Prostate gland (tissue), 2 donors: ENCODE data around the gene DNAJB4.

Experiments used
- POLR2AphosphoS5 ChIP-seq: sonication (generic); formaldehyde crosslinking; IDR thresholded peaks from one replicate; pipeline ENCODE4 v1.6.1; 2017; ENCODE audit warnings: antibody characterized with exemption
- TF ChIP-seq, protein P1 (sequence below), 4 experiments: fragments of 200-600 bp in 2 of 4; fragments of 450-650 bp in 2 of 4; sonication (generic) in 2 of 4; IDR thresholded peaks; 1 replicate in 3 of 4; 2 replicates in 1 of 4; pipeline ENCODE4 v1.5.1; 2016 to 2019; ENCODE audit warnings: antibody characterized with exemption in 4 of 4, mild to moderate bottlenecking in 2 of 4, moderate library complexity in 2 of 4

DNA sequence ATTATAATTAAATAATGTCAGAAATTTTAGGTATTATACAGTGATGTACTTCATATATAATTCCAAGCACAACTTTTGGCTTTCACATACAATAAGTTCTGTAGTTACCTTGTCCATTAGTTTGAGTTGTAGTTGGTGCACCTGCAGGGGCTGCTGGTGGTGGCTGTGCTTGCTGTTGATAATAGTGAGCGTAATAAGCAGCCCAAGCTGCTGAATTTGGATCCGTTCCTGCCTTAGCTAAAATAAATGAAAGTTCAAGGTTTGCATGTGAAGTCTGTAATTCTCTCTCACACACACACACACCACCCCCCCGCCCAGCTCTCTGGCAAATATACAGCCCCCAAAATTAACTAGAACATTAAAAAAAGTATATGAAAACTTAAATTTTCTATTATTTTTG, 48.3 kb upstream of the DNAJB4 start:
- TF ChIP-seq, protein P1, sequence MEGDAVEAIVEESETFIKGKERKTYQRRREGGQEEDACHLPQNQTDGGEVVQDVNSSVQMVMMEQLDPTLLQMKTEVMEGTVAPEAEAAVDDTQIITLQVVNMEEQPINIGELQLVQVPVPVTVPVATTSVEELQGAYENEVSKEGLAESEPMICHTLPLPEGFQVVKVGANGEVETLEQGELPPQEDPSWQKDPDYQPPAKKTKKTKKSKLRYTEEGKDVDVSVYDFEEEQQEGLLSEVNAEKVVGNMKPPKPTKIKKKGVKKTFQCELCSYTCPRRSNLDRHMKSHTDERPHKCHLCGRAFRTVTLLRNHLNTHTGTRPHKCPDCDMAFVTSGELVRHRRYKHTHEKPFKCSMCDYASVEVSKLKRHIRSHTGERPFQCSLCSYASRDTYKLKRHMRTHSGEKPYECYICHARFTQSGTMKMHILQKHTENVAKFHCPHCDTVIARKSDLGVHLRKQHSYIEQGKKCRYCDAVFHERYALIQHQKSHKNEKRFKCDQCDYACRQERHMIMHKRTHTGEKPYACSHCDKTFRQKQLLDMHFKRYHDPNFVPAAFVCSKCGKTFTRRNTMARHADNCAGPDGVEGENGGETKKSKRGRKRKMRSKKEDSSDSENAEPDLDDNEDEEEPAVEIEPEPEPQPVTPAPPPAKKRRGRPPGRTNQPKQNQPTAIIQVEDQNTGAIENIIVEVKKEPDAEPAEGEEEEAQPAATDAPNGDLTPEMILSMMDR (IDR thresholded peaks at IDR 0.05) = no peak
- no peak for TF ChIP-seq POLR2AphosphoS5
